ENCODE measurements around the gene VWC2. TPM values are rescaled to one million over a fixed set of nuclear protein-coding genes. Genes with fewer than 3 reads are reported as not detected.

Gene VWC2
- total RNA-seq, 4 donors from 2014 or later, result under 0.01 to 0.22 (median 0.18) TPM

DNA sequence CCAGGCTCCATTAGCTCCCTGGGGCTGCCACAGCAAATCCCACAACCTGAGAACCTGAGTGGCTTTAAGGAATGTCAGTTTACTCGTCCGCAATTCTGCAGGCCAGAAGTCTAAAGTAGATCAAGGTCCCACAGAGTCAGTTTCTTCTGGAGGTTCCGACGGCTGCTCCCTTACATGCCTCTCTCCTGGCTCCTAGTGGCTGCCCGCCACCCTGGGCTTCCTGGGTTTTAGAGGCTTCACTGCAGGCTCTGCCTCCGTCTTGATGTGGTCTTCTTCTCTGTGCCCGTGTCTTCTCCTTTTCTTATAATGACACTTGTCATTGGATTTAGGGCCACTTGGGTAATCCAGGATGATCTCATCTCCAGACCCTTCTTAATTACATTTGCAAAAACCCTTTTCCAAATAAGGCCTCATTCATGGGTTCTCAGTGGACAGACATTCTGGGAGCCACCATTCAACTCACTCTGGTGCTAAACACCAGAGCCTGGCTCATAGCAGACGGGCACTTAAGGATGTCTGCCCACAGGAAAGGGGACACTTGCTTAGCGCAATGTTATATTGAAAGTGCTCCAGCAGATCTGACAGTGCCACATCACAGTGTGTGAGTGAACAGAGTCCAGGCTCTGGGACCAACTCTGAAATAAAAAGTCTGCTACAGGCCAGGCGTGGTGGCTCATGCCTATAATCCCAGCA lies 77.6 kb downstream of the VWC2 start:
- TF ChIP-seq, protein P1, sequence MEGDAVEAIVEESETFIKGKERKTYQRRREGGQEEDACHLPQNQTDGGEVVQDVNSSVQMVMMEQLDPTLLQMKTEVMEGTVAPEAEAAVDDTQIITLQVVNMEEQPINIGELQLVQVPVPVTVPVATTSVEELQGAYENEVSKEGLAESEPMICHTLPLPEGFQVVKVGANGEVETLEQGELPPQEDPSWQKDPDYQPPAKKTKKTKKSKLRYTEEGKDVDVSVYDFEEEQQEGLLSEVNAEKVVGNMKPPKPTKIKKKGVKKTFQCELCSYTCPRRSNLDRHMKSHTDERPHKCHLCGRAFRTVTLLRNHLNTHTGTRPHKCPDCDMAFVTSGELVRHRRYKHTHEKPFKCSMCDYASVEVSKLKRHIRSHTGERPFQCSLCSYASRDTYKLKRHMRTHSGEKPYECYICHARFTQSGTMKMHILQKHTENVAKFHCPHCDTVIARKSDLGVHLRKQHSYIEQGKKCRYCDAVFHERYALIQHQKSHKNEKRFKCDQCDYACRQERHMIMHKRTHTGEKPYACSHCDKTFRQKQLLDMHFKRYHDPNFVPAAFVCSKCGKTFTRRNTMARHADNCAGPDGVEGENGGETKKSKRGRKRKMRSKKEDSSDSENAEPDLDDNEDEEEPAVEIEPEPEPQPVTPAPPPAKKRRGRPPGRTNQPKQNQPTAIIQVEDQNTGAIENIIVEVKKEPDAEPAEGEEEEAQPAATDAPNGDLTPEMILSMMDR (IDR thresholded peaks at IDR 0.05; ENCODE audit: low read depth), result no peak

- TF ChIP-seq, protein P1 (IDR thresholded peaks at IDR 0.05; ENCODE audit: low read depth), result no peak
Measured at GRCh38 chr7:49852619-49853462, 79.4 kb downstream of the VWC2 start.

GRCh38 chr7:49855281-49855980 lies 82.0 kb downstream of the VWC2 start:
- TF ChIP-seq, protein P1 (IDR thresholded peaks at IDR 0.05; ENCODE audit: low read depth), result no peak

- TF ChIP-seq, protein P1 (IDR thresholded peaks at IDR 0.05; ENCODE audit: low read depth), result no peak
Measured at GRCh38 chr7:49860293-49860692, 86.9 kb downstream of the VWC2 start.

GRCh38 chr7:49866076-49866735 lies 92.8 kb downstream of the VWC2 start:
- TF ChIP-seq, protein P1 (IDR thresholded peaks at IDR 0.05; ENCODE audit: low read depth), result no peak

- TF ChIP-seq, protein P1 (IDR thresholded peaks at IDR 0.05; ENCODE audit: low read depth), result no peak
Measured at GRCh38 chr7:49866910-49867309, 93.5 kb downstream of the VWC2 start.
